Progenitor cell of endocrine pancreas (in vitro differentiated cells): ENCODE measurements around the gene PIP5K1B. TPM values are rescaled to one million over a fixed set of nuclear protein-coding genes. Genes with fewer than 3 reads are reported as not detected.

Experiments used
- DNase-seq: peaks from one replicate; pipeline ENCODE4 v3.0.0; 2021; ENCODE audit warnings: low spot score; ENCODE audit not compliant: unreplicated experiment
- H3K27ac Mint-ChIP-seq: 2 replicates; pipeline ENCODE4 v1.8.0; 2021; ENCODE audit warnings: mild to moderate bottlenecking, moderate library complexity, mixed read lengths
- H3K27me3 Mint-ChIP-seq: 2 replicates; pipeline ENCODE4 v1.8.0; 2021; ENCODE audit warnings: mixed read lengths
- H3K36me3 Mint-ChIP-seq: 2 replicates; pipeline ENCODE4 v1.8.0; 2022; ENCODE audit warnings: mixed read lengths; ENCODE audit not compliant: insufficient read depth
- H3K4me1 Mint-ChIP-seq: 2 replicates; pipeline ENCODE4 v1.8.0; 2021; ENCODE audit warnings: low read depth, mixed read lengths
- H3K4me3 Mint-ChIP-seq: 2 replicates; pipeline ENCODE4 v1.8.0; 2021; ENCODE audit warnings: low read depth, mild to moderate bottlenecking, moderate library complexity, mixed read lengths
- H3K9me3 Mint-ChIP-seq: 2 replicates; pipeline ENCODE4 v1.8.0; 2021; ENCODE audit warnings: low read depth, mixed read lengths
- CTCF ChIP-seq: fragments of 200-600 bp; sonication (generic); IDR thresholded peaks from one replicate; pipeline ENCODE4 v1.5.0; 2021; ENCODE audit warnings: antibody characterized with exemption, mild to moderate bottlenecking; ENCODE audit not compliant: unreplicated experiment
- total RNA-seq: library from RNA; stranded (reverse); gene quantifications from 2 replicates; pipeline ENCODE4 v1.2.1, GENCODE V29; 2021

PIP5K1B gene
- total RNA-seq, 1 donor from 2014 or later, result 1.5 TPM

GRCh38 chr9:69012696-69013381 is 307.8 kb downstream of the PIP5K1B start:
- Mint-ChIP-seq H3K36me3 (no peaks in the 10 kb centered on the region), H3K4me1 (no peaks in the 10 kb centered on the region), H3K9me3 (peaks cover 3% of the 10 kb centered on the region), H3K27me3 (peaks cover 4% of the 10 kb centered on the region), H3K4me3 (no peak overlapping the region), H3K27ac (no peak overlapping the region)
- no peak for TF ChIP-seq CTCF
- no peak for DNase-seq

- peaks cover 3% of the 10 kb centered on the region for H3K9me3 Mint-ChIP-seq
- H3K27ac Mint-ChIP-seq, result no peak overlapping the region
- TF ChIP-seq CTCF, result no peak
- no peak for DNase-seq
- no peak overlapping the region for H3K4me3 Mint-ChIP-seq
- H3K27me3 Mint-ChIP-seq, result peaks cover 4% of the 10 kb centered on the region
- no peaks in the 10 kb centered on the region for H3K36me3 Mint-ChIP-seq
- no peaks in the 10 kb centered on the region for H3K4me1 Mint-ChIP-seq
Measured at GRCh38 chr9:69013382-69013727, 308.3 kb downstream of the PIP5K1B start.

GRCh38 chr9:69014013-69014412 is 309.0 kb downstream of the PIP5K1B start, which contains the start of gene PRKACG:
TSS of gene PRKACG (minus strand) at chr9:69014113. CDS start at chr9:69014092, 21 bp downstream.
- Mint-ChIP-seq H3K9me3 (peaks cover 3% of the 10 kb centered on the region), H3K36me3 (no peaks in the 10 kb centered on the region), H3K4me1 (no peaks in the 10 kb centered on the region), H3K27ac (no peak within 1 kb of the TSS), H3K27me3 (peaks cover 4% of the 10 kb centered on the region), H3K4me3 (no peak within 1 kb of the TSS)
- TF ChIP-seq CTCF, result no peak
- no peak for DNase-seq

- no peak for TF ChIP-seq CTCF
- H3K27me3 Mint-ChIP-seq, result peaks cover 4% of the 10 kb centered on the region
- H3K4me3 Mint-ChIP-seq, result no peak overlapping the region
- DNase-seq, result no peak
- no peaks in the 10 kb centered on the region for H3K4me1 Mint-ChIP-seq
- peaks cover 3% of the 10 kb centered on the region for H3K9me3 Mint-ChIP-seq
- H3K36me3 Mint-ChIP-seq, result no peaks in the 10 kb centered on the region
- no peak overlapping the region for H3K27ac Mint-ChIP-seq
Measured at GRCh38 chr9:69016191-69017096, 311.4 kb downstream of the PIP5K1B start.

- Mint-ChIP-seq H3K4me1 (peaks cover 3% of the 10 kb centered on the region), H3K27ac (no peak overlapping the region), H3K4me3 (no peak overlapping the region), H3K36me3 (no peaks in the 10 kb centered on the region), H3K27me3 (peaks cover 4% of the 10 kb centered on the region), H3K9me3 (peaks cover 3% of the 10 kb centered on the region)
- no peak for TF ChIP-seq CTCF
- DNase-seq, result no peak
Measured at GRCh38 chr9:69018737-69019136, 313.7 kb downstream of the PIP5K1B start.
